ENCODE results near the gene ZNF501. TPM values are rescaled to one million over a fixed set of nuclear protein-coding genes. Genes with fewer than 3 reads are reported as not detected.

ZNF501 gene
- polyA plus RNA-seq, 1 of the 3 experiments (the other 2 are of a cell fraction) = 1.5 TPM

DNA sequence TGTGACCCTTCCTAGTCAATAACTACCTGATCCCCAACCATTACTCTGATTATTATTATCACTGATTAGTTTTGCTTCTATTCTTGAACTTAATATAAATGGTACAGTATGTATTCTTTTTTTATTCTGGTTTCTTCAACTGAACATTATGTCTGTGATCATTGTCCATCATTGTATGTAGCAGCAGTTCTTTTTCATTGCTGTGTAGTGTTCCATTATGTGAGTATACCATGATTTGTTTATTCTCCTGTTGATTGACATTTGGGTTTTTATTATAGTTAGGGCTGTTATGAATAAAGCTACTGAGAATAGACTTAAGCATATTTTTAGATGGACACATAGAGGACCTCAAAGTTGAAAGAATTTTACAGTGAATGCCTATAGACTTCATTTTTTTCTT lies 34.8 kb downstream of the ZNF501 start:
- no peaks in the 10 kb centered on the region for H4K20me1 ChIP-seq (ENCODE audit: insufficient read depth)
- no peaks in the 10 kb centered on the region for H3K27me3 ChIP-seq (ENCODE audit: insufficient read depth)
- ChIA-PET POLR2A (no interaction called here), CTCF (no interaction called here)
- peaks cover 0 to 2% of the 10 kb centered on the region in 2 experiments; a peak in 1 of 4 replicates for H3K4me1 ChIP-seq (ENCODE audit: control insufficient read depth in 1 of 2, insufficient read depth in 2 of 2, low read depth in 1 of 2, low read length in 1 of 2)
- no peak overlapping the region for H2AFZ ChIP-seq (ENCODE audit: low read depth)
- peaks cover 0 to 12% of the 10 kb centered on the region in 2 experiments for H3K36me3 ChIP-seq (replicated peaks in 1 of 2; ENCODE audit: control insufficient read depth in 1 of 2, insufficient read depth in 2 of 2, low read length in 1 of 2)
- H3K9me3 ChIP-seq = peaks cover 2% of the 10 kb centered on the region; the same call in 1 of the 2 replicates
- TF ChIP-seq POLR2AphosphoS5 (IDR thresholded peaks at IDR 0.05; ENCODE audit: low read depth, low read length) (no peak), RAD21 (IDR thresholded peaks at IDR 0.05; ENCODE audit: low read length) (no peak), SIN3A (IDR thresholded peaks at IDR 0.05; ENCODE audit: borderline replicate concordance, low read depth, low read length) (no peak), JUND (IDR thresholded peaks at IDR 0.05) (no peak), SMC3 (IDR thresholded peaks at IDR 0.05; ENCODE audit: low read depth, low read length) (no peak), EZH2phosphoT487 (IDR thresholded peaks at IDR 0.05; ENCODE audit: borderline replicate concordance, low read depth) (no peak), MXI1 (IDR thresholded peaks at IDR 0.05; ENCODE audit: low read depth, low read length) (no peak), ELF1 (IDR thresholded peaks at IDR 0.05) (no peak), RCOR1 (IDR thresholded peaks at IDR 0.05; ENCODE audit: low read length) (no peak)
- TF ChIP-seq, protein P1, sequence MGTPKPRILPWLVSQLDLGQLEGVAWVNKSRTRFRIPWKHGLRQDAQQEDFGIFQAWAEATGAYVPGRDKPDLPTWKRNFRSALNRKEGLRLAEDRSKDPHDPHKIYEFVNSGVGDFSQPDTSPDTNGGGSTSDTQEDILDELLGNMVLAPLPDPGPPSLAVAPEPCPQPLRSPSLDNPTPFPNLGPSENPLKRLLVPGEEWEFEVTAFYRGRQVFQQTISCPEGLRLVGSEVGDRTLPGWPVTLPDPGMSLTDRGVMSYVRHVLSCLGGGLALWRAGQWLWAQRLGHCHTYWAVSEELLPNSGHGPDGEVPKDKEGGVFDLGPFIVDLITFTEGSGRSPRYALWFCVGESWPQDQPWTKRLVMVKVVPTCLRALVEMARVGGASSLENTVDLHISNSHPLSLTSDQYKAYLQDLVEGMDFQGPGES (IDR thresholded peaks at IDR 0.05; ENCODE audit: low read depth, low read length) = no peak
- TF ChIP-seq, protein P2, sequence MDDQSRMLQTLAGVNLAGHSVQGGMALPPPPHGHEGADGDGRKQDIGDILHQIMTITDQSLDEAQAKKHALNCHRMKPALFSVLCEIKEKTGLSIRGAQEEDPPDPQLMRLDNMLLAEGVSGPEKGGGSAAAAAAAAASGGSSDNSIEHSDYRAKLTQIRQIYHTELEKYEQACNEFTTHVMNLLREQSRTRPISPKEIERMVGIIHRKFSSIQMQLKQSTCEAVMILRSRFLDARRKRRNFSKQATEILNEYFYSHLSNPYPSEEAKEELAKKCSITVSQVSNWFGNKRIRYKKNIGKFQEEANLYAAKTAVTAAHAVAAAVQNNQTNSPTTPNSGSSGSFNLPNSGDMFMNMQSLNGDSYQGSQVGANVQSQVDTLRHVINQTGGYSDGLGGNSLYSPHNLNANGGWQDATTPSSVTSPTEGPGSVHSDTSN (IDR thresholded peaks at IDR 0.05) = no peak
- TF ChIP-seq, protein P3, sequence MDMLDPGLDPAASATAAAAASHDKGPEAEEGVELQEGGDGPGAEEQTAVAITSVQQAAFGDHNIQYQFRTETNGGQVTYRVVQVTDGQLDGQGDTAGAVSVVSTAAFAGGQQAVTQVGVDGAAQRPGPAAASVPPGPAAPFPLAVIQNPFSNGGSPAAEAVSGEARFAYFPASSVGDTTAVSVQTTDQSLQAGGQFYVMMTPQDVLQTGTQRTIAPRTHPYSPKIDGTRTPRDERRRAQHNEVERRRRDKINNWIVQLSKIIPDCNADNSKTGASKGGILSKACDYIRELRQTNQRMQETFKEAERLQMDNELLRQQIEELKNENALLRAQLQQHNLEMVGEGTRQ (IDR thresholded peaks at IDR 0.05; ENCODE audit: borderline replicate concordance, low read depth, low read length) = no peak
- TF ChIP-seq, protein P4, sequence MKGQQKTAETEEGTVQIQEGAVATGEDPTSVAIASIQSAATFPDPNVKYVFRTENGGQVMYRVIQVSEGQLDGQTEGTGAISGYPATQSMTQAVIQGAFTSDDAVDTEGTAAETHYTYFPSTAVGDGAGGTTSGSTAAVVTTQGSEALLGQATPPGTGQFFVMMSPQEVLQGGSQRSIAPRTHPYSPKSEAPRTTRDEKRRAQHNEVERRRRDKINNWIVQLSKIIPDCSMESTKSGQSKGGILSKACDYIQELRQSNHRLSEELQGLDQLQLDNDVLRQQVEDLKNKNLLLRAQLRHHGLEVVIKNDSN (IDR thresholded peaks at IDR 0.05; ENCODE audit: borderline replicate concordance, low read depth) = no peak
- TF ChIP-seq, protein P5, sequence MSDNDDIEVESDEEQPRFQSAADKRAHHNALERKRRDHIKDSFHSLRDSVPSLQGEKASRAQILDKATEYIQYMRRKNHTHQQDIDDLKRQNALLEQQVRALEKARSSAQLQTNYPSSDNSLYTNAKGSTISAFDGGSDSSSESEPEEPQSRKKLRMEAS (IDR thresholded peaks at IDR 0.05; ENCODE audit: low read depth) = no peak
- no peak overlapping the region for H3K9ac ChIP-seq
- no peak overlapping the region for H3K27ac ChIP-seq (ENCODE audit: low read depth in 2 of 2, low read length in 1 of 2)
- H3K79me2 ChIP-seq (ENCODE audit: insufficient read depth) = peaks cover 90% of the 10 kb centered on the region
- no peak overlapping the region for H3K4me3 ChIP-seq (ENCODE audit: low read depth in 2 of 2, low read length in 1 of 2)
- H3K4me2 ChIP-seq = no peak overlapping the region
- DNase-seq = no peak
- no peaks in the 10 kb centered on the region for H3K9me2 ChIP-seq
- peaks cover 7% of the 10 kb centered on the region for H3F3A ChIP-seq (replicated peaks; ENCODE audit: insufficient read depth)
